GM21381 (cell line): ENCODE results near the gene SNRPF.
"Not testable (repeated sequence)": the region's sequence is repeated elsewhere in the genome, so short reads cannot be mapped to it uniquely, and the experiment has no call there.

Experiments used
- ATAC-seq: cut with Tn5 transposase; IDR thresholded peaks from one replicate; pipeline ENCODE4 v1.9.1; 2021; ENCODE audit warnings: mild to moderate bottlenecking, moderate library complexity; ENCODE audit not compliant: unreplicated experiment

SNRPF gene

DNA sequence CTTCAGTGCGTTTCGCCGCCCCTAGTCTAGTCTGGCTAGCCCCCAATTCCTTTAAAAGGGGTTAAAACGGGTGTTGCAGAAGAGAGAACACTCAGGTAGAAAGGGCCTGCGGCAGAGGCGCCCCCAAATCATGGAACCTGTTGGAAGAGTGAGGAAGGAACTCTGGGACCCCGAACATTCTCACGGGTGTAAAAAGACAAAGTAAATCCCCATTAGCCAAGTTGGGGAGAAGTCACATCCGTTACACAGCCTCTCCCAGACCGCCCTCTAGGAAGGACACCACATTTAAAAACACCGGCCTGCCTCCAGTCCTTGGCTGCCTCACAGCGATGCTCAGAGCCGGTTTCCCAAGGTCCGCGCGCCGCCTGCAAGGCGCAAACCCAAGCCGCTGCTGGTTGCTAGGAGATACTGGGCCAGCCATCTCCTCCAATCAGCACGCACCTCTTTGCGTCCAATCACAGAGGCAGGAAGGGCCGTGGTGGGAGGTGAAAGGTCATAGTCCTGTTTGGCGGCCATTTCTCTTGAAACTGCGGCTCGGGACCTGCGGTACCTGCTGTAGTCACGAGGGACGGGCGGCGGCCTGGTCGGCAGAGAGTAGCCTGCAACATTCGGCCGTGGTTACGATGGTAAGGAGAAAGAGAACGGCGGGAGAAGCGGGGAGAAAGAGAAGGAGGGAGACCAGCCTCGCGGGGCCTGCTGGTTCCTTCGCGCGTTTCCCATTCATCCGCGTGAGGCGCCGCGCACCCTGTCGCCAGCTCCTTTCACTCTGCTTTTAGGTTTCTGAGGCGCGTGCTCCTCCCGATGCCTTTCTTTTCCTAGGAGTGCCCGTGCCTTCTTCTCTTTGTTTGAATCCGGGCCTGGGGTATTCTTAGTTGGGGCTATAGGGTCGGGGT is at the start of gene SNRPF:
SNRPF (plus strand) TSS at position 502 of the 893 bp plus-strand sequence; CDS start at position 624, 122 bp downstream.
- ATAC-seq: peak; percentile 99

DNA sequence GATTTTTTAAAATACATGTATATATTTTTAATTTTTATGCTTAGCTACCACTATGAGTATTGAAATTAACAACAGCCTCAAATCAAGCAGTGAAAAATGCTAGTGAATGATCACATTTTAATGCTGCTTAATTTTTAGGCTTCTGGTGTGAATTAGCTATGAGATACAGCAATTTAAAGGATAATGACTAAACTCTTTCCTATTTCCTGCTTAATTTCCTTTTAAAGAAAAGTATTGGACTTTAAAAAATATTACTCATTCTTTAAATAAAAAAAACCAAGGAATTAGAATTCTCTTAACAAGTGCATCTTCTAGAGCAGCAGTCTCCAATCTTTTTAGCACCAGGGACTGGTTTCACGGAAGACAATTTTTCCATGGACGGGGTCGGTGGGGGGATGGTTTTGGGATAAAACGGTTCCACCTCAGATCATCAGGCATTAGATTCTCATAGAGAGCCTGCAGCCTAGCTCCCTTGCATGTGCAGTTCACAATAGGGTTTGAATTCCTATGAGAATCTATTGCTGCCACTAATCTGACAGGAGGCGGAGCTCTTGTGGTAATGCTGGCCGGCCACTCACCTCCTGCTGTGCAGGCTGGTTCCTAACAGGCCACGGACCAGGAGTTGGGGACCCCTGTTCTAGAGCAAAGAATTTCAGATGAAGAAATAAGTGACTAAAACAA is 49.6 kb upstream of the SNRPF start:
- ATAC-seq: no peak

- ATAC-seq: no peak
Observed at GRCh38 chr12:95810411-95810810, 48.3 kb upstream of the SNRPF start.

DNA sequence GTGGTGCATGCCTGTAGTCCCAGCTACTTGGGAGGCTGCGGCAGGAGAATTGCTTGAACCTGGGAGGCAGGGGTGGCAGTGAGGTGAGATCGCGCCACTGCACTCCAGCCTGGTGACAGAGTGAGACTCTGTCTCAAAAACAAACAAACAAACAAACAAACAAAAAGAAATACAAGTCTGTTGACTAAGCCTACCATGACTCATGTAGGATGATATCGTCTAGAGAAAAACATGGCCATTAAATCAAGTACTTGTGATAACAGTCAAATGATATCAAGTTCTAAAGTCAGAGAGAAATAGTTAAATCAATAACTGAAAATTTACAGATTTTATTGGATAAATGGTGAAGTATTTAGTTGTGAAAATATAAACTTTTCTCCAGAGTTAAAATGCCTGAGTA is 46.6 kb upstream of the SNRPF start:
- ATAC-seq: not testable (repeated sequence)

DNA sequence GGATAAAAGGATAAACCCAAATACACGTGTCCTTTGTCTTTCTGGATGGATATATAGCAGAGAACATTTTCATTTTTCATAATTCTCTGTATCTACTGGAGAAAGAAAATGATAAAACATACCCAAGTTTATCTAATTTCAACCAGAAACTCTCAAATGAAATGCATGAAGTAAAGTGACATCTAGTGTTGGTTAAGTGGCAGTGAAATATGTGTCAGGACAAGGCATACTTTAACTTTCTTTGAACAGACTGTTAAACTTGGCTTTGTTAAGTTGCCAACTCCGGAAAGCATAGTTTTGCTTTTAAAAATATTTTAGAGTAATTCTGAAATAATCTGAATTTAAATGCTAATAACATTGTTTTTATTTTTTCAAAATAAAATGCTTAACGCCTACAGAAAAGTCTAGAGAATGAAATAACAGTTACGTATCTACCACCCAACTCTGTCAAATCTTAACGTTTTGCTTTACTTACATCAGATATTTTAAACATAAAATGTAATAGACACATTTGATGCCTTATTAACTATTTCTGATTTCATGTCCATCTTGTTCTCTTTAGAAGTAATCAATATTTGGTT is 43.0 kb upstream of the SNRPF start:
- ATAC-seq: no peak

DNA sequence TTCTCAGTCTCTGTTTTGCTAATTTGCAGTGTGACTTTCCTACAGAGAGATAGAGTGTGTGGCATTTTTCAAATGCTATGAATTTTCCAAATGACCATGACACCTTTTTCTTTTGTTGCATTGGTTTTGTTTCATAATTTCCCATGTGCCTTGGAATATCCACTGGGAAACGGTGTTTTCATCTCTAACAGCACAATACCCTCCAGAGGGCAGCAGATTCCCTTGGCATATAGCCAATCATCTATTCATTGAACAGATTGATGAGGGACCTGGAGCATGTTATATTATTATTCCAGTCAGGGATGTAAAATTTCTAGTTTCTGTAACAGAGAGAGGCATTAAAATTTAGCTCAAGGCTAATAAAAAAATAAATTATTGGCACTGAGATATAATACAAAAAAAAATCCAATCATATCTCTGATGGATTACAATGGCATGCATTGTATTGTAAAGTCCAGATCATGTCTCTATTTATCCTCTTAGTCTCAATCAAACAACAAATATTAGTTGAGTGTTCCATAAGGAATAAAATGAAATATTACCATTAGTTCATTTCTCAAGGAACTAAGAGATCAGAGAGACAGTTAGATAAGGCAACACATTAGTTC is 38.6 kb upstream of the SNRPF start:
- no peak for ATAC-seq

GRCh38 chr12:95829395-95829794 is 29.4 kb upstream of the SNRPF start:
- ATAC-seq: no peak

DNA sequence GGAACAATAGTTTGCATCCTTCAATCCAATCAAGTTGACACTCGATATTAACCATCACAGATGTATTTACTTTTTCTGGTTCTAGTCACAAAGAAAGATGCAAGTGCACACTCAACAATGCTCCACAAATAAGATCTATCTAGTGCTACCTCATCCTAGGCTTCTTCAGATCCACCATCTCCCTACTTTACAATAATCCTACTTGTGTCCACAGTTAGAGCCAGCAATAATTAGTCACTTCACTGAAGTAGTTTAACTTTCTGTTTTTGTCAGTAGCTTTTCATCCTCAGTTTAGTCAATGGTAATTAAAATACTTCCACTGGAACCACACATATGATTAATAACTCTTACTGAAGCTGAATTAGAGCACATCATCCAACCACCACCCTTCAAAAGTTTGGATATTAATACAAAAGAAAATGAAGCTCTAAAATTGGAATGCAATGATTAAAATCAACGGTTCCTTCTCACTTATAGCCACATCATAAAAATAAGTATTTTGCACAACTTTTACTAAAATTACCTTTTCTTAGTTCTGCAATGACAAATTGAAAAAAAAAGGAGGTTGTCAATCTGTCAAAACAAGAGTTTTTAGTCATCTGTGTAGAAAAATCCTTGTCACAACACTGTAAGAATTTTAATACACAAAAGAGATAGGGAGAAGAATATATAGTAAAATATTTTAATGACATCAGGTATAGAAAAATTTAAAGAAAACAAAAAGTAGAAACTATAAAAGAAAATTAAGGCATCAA is 28.2 kb upstream of the SNRPF start:
- no peak for ATAC-seq

- no peak for ATAC-seq
Observed at GRCh38 chr12:95834572-95834971, 24.2 kb upstream of the SNRPF start.

DNA sequence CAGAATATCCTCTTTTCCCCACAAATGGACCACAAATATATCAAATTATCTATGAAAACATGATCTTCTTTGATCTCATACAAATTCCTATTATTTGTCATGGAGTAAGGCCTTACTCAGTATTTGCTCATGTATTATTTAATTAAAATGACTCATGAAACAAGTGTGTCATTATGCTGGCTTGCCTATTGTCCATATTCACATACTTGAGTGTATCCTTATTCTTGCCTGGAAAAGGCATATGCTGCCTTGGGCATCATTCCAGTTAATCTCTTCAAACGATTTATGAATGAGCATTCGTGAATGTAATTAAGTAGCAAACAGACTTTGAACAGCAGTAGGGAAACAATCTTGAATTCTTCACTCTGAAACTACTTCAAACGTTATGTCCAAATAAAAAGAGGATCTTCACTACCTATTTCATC is 22.6 kb upstream of the SNRPF start:
- ATAC-seq: no peak

DNA sequence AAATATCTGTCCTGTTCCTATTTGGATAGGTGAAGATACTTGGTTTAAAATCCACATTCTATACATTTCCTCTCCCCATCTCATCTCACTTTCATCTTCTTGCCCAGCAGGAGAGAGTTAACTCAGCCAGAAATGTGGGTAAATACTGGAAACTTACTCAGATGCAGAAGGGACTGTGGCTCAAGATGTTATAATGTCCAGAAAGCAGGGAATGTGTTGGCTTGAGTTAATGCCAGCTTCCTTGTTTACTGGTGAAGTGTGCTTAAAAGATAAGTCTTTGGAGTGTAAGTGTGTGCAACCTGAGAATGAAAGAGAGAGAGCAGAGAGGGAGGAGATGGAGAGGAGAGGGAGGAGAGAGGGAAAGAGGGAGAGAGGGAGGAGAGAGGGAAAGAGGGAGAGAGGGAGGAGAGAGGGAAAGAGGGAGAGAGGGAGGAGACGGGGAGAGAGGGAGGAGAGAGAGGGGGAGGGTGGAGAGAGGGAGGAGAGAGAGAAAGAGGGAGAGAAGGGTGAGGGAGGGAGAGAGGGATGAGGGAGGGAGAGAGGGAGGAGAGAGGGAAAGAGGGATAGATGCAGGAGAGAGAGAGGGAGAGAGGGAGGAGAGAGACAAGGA is 22.0 kb upstream of the SNRPF start:
- no peak for ATAC-seq

DNA sequence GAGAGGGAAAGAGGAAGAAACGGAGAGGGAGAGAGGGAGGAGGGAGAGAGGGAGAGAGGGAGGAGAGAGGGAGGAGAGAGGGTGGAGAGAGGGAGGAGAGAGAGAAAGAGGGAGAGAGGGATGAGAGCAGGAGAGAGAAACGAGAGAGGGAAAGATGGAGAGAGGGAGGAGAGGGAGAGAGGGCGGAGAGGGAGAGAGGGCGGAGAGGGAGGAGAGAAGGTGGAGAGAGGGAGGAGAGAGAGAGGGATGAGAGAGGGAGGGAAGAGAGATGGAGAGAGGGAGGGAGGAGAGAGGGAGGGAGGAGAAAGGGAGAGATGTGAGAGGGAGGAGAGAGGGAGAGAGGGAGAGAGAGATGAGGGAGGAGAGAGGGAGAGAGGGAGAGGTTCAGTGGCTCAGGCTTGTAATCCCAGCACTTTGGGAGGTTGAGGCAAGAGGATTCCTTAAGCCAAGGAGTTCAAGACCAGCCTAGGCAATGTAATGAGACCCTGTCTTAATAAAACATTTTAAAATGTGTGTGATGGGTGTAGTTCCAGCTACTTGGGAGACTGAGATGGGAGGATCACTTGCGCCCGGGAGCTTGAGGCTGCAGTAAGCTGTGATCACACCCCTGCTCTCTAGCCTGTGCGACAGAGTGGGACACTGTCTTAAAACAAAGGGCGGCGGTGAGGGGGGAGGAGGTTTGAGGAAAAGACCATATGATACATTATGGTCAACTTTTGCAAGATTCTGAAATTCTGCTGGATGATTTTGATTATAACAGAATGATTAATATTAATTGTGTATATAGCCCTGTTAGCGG is 21.3 kb upstream of the SNRPF start:
- no peak for ATAC-seq

- ATAC-seq: no peak
Observed at GRCh38 chr12:95838125-95838524, 20.6 kb upstream of the SNRPF start.

- ATAC-seq: not testable (repeated sequence)
Observed at GRCh38 chr12:95842426-95842825, 16.3 kb upstream of the SNRPF start.

- no peak for ATAC-seq
Observed at GRCh38 chr12:95848575-95849388, 10.0 kb upstream of the SNRPF start.

DNA sequence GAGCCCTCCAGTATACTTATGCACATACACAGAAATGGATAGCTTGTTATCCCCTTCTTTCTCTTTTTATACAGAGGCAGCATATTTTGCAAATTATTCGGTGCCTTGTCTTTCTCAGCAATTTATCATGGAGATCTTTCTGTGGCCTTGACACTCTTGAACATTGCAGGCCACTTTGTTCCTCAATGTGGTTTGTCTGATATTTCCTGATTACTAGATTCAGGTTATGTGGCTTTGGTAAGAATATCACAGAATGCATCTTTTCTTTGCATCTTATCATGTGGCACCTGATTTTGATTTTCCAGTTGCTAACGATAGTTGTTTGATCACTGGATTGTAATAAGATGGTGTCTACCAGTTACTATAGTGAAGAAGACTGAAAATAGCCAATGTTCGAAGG is 7.1 kb upstream of the SNRPF start:
- no peak for ATAC-seq

- no peak for ATAC-seq
Observed at GRCh38 chr12:95852133-95852532, 6.6 kb upstream of the SNRPF start.

GRCh38 chr12:95857156-95857555 is 1.6 kb upstream of the SNRPF start:
- ATAC-seq: no peak

- ATAC-seq: no peak
Observed at GRCh38 chr12:95857799-95858198, 953 bp upstream of the SNRPF start.
